Putamen (tissue), 1 donor: Measurements from ENCODE around the gene PIEZO1.

Experiments used
- DNase-seq: peaks from one replicate; pipeline ENCODE4 v3.0.0-alpha.2; 2016; ENCODE audit warnings: low spot score

Gene PIEZO1

GRCh38 chr16:88721815-88722755 is 62.9 kb downstream of the PIEZO1 start:
- no peak for DNase-seq

GRCh38 chr16:88721236-88721635 is 63.8 kb downstream of the PIEZO1 start:
- no peak for DNase-seq

DNA sequence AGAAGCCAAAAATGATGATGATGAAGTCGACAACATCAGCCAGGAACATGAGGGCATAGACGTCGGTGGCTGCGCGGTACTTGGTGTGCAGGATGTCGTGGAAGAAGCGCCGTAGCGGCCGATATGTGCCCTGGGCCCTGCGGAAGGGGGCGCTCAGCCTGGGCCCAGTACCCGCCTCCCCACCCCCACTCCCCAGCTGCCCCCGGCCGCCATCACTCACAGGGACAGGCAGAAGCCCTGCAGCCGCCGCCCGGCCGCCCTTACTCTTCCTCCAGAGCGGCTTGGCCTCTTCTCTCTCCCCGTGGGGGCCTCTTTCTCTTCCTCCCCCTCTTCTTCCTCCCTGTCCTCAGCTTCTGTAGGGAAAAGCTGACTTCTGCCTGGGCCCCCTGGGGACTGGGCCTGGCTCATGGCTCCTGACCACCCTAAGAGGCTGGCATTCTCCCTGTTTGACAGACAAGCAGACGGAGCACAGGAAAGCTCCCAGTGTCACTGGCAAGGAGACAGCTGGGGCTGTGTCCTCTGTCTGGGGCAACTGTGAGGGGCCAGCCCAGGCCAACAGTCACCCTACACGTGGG is 64.5 kb downstream of the PIEZO1 start:
- no peak for DNase-seq

- no peak for DNase-seq
Measured at GRCh38 chr16:88719933-88720296, 65.1 kb downstream of the PIEZO1 start.

- peak; percentile 88 for DNase-seq
Measured at GRCh38 chr16:88719267-88719932, 65.6 kb downstream of the PIEZO1 start.

DNA sequence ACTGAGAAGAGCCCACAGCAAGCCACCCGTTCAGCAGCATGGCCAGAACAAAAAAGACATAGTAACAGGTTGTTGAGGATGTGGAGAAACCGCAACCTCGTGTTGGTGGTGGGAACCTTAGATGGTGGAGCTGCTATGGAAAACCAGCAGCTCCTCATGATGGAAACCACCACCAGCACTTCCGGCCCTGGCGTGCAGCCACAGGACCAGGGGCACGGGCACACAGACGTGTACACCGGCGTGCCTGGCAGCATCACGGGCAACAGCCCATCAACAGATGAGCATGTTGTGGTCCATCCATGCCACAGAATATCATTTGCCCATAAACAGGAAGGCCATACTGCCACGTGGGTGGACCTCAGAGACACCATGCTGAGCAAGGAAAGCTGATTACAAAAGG is 66.8 kb downstream of the PIEZO1 start:
- DNase-seq: no peak

- no peak for DNase-seq
Measured at GRCh38 chr16:88716601-88717001, 68.4 kb downstream of the PIEZO1 start.

- DNase-seq: no peak
Measured at GRCh38 chr16:88716201-88716600, 68.8 kb downstream of the PIEZO1 start.

GRCh38 chr16:88715312-88716190 is 69.5 kb downstream of the PIEZO1 start:
- no peak for DNase-seq

DNA sequence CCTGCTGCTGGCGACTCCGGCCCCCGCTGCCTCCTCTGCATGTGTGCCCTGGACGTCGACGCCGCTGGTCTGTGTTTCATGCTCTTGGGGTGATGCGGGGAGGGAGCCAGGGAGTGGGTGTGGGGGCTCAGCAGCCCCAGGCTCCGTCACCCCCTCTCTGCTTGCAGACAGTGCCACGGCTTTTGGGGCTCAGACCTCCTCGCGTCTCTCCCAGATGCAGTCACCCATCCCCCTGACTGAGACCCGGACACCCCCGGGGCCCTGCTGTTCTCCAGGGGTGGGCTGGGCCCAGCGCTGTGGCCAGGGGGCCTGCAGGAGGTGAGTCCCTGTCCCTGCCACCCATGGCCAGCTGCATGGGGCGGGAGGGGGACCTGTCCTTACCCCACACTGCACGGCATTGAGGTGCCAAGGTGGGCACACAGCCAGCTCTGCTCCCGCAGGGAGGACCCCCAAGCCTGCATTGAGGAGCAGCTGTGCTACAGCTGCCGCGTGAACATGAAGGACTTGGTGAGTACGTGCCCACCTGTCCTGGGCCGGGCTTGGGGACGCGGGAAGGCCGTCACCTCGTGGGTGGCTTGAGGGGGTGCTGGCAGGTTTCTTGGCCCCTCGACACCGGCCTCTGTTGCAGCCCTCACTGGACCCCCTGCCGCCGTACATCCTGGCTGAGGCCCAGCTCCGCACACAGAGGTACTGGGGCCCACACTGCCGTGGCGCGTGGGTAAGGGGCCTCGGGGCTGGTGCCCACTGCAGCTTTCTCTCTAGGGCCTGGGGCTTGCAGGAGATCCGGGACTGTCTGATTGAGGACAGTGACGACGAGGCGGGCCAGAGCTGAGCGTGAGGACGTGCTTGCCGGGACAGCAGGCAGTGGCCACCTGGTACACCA is 70.4 kb downstream of the PIEZO1 start:
- DNase-seq: no peak

DNA sequence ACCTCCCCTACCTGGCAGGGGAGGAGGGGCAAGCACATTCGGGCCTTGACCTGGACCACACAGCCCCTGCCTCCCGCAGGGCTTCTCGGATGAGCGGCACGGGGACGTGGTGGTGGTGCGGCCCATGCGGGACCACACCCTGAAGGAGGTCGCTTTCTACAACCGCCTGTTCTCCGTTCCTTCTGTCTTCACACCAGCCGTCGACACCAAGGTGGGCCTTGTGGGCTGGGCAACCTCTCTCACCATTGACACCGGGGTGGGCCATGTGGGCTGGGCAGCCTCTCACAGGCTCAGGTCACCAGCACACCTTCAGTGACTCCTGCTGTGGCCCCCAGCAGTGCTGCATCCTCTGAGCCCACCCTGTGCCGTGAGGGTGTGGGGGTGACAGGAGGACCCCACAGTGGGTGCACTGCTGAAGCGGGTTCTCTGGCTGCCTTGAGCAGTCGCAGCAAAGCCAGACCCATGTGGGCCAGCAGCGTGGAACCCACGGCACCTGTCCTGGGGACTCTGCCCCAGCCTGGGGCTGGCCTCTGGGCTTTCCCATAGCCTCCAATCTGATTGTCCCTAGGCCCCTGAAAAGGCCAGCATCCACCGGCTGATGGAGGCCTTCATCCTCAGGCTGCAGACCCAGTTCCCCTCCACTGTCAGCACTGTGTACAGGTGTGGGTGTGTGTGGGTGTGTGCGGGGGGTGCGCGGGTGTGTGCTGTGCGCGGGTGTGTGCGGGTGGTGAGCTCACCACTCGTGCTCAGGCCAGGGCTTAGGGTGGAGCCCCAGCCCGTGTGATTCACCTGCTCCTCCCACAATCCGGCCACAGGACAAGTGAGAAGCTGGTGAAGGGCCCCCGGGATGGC is 71.2 kb downstream of the PIEZO1 start:
- DNase-seq: no peak

GRCh38 chr16:88713054-88713453 is 72.0 kb downstream of the PIEZO1 start:
- DNase-seq: no peak

GRCh38 chr16:88712362-88712979 is 72.5 kb downstream of the PIEZO1 start:
- no peak for DNase-seq

- DNase-seq: no peak
Measured at GRCh38 chr16:88711750-88712340, 73.2 kb downstream of the PIEZO1 start.

GRCh38 chr16:88710556-88710955 is 74.5 kb downstream of the PIEZO1 start:
- DNase-seq: no peak

GRCh38 chr16:88706965-88707826 is 77.8 kb downstream of the PIEZO1 start:
- no peak for DNase-seq

DNA sequence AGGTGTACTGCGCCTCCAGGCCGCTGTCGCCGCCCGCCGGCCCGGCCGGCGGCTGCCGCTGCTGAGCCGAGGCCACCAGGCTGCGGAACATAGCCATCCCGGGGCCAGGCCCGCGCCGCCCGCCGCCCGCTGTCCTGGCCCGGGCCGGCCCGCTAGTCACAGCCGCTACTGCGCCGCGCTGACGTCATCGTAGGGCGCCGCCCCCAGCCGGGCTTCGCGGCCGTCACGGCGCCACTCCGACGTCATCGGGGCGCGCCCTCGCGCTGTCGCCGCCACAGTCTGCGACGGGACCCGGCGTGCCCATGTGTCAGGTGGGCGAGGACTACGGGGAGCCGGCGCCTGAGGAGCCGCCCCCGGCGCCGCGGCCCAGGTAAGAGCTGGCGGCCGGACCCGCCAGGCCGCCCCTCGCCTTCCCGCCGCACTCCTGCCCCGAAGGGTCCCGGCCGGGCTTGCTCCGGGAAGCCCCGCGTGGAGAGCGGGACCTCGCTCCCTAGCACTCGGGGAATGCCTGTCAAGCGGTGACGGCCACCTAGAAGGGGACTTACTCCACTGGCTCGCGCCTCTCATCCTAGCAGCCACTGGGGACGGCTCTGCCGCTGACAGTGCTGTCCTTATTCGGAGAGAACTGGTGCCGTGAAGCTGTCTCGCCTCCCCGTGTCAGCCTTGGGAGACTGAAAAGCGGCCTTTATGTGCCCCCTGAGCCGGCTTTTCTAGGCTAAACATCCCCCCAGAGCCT is 78.6 kb downstream of the PIEZO1 start, which contains the start of the genes CTU2 and RNF166:
TSS of gene CTU2 (plus strand) at position 275 of the 736 bp plus-strand sequence. CDS start at position 303, 28 bp downstream.
TSS of gene RNF166 (minus strand) at position 180 of the 736 bp plus-strand sequence. CDS start at position 97, 83 bp downstream.
- DNase-seq: peak; percentile 89
